Middle frontal gyrus (tissue), 1 donor: Measurements from ENCODE around the gene GATM.
"Not testable (repeated sequence)": the region's sequence is repeated elsewhere in the genome, so short reads cannot be mapped to it uniquely, and the experiment has no call there.

Experiments
- DNase-seq: peaks from one replicate; pipeline ENCODE4 v3.0.0-alpha.2; 2015; ENCODE audit warnings: low spot score; ENCODE audit errors: extremely low spot score

The GATM gene

GRCh38 chr15:45389351-45389750 is 11.0 kb upstream of the GATM start:
- DNase-seq: no peak

DNA sequence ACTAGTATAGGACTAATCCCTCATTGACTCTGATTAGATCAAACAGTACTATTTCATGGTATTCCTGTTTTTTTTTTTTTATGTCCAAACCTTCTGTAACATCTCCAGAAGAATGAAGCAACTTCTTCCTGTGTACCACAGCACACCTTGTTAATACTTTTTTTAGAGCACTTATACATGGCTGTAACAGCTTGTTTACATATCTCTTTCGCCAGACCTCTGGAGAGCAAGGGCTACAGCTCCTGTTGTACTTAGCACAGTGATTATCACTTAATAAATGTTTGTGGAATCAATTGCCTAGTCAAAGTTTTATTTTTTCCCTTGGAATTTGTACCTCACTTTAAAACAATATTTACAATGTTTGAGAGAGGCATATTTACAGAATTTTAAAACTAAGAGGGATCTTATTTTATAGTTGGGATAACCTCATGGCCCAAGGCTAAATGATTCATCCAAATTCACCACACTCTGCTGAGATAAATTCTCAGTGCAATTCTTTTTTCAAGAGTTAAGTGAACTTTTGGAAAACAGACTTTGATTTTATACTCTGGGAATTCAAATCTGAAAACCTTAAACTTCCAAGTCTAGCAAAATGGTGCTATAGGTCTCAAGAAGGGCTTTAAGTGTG is 9.2 kb upstream of the GATM start:
- no peak for DNase-seq

DNA sequence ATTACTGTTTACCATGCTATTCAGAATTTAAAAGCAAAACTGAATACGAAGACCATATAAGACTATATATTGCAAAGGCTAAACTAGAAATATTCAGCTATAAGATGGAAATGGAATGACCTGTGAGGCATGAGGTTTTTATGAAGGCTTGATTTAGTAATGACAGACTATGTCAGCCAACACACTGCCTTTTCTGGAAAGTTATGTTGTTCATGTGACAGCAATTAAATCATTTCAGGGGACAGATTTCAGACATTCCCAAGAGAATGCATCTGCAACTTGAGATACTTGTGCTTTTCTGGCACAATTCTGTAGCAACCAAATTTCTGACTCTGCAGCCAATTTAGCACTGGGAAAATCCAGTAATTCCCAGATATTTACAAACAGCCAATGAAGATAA is 8.6 kb upstream of the GATM start:
- DNase-seq: no peak

- peak; percentile 41 for DNase-seq
Measured at GRCh38 chr15:45386420-45386819, 8.1 kb upstream of the GATM start.

DNA sequence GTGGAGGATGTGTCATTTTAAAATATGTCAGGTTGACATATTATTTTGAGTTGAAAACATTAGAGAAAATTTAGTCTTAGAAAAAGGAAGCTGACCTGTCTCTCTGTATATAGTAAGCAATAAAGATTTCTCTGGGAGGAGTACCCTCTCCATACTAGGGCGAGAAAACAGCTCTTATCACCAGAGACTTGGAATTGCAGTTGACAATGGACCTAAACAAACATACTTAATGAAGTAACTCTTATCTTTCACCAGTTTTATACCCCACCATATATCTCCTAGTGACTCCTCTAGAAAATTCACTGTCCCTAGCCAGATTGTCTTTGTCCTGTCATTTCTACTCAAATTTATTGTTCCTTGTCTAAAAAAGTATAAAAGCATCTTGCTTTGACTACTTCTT is 7.2 kb upstream of the GATM start:
- no peak for DNase-seq

GRCh38 chr15:45384700-45385099 is 6.4 kb upstream of the GATM start:
- DNase-seq: no peak

DNA sequence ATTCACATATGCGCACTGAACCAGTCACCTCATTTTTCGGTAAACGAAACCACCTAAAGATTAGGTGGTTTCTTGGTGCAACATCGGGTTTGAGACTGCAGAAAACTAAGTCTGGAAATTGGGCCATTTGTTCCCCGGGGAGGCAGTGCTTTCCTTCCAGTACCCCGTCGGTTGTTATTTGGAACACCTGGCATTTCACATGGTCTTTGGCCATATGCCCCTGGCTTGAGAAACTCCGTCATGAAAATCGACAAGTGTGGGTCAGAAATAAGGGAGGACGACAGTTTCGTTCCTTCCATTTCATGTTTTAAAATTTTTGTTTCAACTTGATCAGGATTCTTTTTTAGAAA is 544 bp upstream of the GATM start:
- DNase-seq: no peak

DNA sequence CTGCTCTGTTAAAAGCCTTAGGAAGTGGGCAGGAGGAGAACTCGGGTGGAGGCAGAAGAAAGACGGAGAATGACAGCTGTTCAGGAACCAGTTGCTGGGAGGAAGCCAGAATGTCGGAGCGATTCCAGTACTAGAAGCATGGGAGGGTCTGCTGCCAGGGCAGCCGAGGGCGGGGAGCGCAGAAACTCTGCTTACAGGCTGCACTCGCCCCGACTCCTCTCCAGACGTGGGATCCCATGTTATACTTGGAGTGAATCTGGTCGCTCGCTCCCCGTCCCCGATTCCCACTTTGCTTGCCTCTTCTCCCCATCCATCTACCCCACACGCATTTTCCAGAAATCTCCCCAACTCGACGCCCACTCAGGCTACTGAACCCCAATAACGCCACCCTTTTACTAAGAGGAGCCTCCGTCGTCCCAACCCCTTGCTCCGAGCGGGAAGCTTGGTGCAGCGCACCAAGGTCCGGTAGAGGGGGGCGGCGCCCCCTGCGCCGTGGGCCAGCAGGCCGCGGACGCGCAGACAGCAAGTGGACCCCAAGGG is 665 bp downstream of the GATM start:
- no peak for DNase-seq

DNA sequence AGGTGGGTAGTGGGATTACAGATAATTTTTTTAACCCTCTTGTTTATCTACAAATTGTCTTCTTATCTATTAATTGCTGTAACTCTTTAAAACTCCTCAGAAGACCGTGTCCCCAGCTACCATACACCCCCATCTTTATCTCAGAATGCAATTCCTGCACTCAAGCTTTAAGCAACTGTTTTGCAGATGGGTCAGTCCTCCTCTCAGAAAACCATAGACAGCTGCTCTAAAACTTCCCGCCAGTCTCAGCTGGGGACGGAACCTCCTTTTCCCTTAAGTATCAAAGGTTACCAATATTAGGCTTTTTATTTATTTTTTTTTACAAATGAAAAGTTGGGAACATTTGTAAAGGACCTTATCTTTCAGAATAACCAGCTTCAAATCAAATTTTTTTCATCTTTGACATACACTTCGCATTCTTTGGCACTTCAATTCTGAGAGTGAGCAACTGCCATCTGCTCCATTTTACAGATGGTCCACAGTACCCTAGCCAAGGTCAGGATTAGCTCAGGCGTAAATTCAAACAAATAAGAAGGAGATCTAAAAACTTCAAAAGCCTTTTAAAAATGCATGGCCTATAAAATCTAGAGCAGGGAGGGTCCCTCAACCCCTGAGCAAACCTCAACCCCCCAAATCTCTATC is 1.3 kb downstream of the GATM start:
- DNase-seq: no peak

DNA sequence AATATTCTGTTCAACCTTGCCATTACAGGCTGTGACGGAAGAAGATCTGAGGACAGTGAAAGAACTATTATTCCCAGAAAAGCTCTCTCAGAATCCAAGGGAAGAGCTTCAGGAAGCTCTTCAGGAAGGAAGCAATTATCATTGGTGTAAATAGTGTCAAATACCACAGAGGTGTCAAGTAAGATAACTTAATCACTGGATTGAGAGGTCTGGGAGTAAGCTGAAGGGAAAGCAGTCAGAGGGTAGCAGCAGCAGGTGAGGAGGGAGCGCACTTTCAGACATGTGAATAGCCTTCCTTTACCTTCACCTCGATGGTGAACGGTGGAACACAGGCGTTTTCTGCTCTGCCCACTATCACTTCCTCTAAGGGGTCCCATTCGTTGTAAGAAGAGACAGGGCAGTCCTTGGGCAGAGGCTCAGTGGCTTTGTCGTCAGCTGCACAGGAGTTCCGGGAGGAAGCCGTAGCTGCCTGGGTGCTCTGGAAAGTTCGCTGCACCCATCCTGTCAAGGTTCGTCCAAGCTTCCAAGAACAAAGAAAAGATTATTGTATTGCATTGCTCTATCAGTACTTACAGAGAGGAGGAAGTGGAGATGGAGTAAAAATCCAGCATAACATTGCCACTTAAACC is 1.9 kb downstream of the GATM start:
- DNase-seq: no peak

- DNase-seq: no peak
Measured at GRCh38 chr15:45375836-45376235, 2.5 kb downstream of the GATM start.

GRCh38 chr15:45373976-45374375 is 4.4 kb downstream of the GATM start:
- no peak for DNase-seq

- DNase-seq: peak; percentile 70
Measured at GRCh38 chr15:45372041-45372995, 6.0 kb downstream of the GATM start.

- no peak for DNase-seq
Measured at GRCh38 chr15:45371546-45371945, 6.8 kb downstream of the GATM start.

- DNase-seq: not testable (repeated sequence)
Measured at GRCh38 chr15:45370042-45370441, 8.3 kb downstream of the GATM start.

DNA sequence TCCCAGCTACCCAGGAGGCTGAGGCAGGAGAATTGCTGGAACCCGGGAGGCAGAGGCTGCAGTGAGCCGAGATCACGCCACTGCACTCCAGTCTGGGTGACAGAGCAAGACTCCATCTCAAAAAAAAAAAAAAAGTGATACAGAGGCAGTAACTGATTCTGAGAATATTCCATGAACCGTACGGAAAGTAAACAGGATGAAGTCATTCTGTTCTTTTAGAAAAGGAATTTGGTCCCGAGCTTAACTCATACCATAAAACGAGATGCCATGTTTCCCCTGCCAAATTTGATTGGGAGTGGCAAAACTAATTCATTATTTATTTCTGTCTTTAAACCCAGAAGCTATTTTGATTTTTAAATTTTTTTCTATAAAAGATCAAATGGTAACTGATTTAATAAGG is 11.1 kb downstream of the GATM start:
- DNase-seq: not testable (repeated sequence)

DNA sequence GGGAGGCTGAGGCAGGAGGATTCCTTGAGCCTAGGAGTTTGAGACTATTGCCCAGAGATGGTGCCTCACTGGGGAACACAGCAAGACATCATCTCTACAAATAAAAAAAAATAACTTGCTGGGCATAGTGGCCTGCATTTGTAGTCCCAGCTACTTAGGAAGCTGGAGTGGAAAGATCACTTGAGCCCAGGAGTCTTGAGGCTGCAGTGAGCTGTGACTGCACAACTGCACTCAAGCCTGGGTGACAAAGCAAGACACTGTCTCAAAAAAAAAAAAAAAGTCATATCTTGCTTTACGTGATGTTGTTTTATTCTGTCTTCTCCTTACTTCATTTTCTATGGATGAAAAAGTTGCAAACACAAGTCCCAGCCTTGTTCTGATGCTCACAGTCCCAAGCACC is 14.1 kb downstream of the GATM start:
- DNase-seq: no peak

GRCh38 chr15:45363801-45364200 is 14.5 kb downstream of the GATM start:
- DNase-seq: no peak

DNA sequence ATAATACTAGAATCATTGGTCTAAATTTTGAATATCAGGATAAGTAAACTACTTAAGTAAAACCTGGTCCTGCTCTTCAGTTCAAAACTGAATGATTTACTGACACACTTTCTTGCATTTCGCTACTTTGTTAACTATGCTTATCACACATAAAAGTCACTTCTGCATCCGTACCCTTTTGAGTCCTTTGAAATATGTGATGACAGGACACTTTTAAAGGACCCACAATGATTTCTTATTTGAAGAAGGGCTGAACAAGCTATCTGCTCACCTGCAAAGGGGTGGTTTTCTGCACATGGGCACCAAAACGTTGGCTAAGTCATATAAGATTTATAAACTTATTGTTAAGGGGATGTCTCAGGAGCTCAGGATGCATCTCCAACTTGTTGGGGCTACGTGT is 15.0 kb downstream of the GATM start:
- no peak for DNase-seq

DNA sequence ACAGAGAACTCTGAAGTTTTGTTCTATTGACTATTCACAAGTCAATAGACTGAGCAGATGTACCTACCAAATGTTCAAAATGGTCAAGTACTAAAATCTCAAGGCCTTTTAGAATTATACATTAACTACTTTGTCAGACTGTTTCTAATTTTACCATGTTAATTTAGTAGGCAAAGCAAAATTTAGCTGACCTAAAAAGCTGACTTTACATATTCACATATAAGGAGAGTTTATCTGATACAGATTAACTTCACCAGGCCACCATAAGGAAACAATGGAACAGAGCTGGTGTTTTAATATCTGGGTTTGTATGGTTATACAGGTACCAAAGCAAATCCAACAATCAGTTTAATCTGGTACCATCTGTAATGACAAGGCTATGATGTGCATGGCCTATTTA is 15.9 kb downstream of the GATM start:
- DNase-seq: no peak

GRCh38 chr15:45361878-45362277 is 16.5 kb downstream of the GATM start:
- no peak for DNase-seq

DNA sequence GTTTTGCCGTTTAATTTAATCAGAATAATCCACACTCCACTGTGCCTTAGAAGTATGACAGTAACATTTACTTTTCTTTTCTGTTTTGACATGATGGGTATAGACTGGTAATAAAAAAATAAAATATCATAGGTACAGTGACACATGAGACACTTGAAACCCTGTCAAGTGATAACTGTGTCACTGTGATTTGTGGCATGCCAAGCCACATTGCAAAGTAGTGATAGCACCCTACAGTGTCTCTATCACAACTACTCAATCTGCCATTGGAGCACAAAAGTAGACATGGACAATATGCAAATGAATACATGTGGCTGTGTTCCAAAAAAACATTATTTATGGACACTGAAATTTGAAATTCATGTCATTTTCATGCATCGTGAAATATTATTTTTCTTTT is 22.5 kb downstream of the GATM start:
- no peak for DNase-seq
